DMS153 treated with DMSO at 0.1 percent for 48 hours (cell line): Measurements from ENCODE around the gene AMZ1.

ENCODE experiments used
- DNase-seq: peaks from one replicate; lab custom pipeline; 2025; ENCODE audit not compliant: unreplicated experiment; lab: John Stamatoyannopoulos, UW

Gene AMZ1

DNA sequence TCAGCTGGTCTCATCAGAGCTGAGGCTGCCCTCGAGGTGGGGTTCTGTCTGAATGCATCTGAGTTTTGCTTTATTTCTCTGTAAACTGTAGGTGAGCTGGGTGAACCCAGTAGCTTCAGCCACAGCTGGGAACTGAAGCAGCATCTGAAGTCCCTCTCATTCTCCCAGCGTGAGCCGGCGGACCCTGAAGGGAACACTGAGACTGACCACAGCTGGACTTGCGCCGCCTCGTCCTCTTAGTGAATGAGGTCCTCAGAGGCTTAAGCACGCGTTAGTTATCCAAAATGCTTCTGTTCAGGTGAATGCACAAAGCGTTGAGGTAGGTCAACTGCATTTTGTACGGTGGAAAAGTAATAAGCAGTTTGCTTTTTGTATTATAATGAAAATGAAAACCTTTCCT is 76.6 kb downstream of the AMZ1 start:
- no peak for DNase-seq
